Vagina (tissue), 2 donors: ENCODE data around the gene MFN2. TPM values are rescaled to one million over a fixed set of nuclear protein-coding genes. Genes with fewer than 3 reads are reported as not detected.

ENCODE experiments used
- DNase-seq, 2 donors: peaks; one replicate each; pipeline ENCODE4 v3.0.0-alpha.2; 2017; ENCODE audit errors: extremely low spot score in 2 of 2
- H3K27ac ChIP-seq: fragments of 200-600 bp; sonication (generic); one replicate; pipeline ENCODE4 v1.5.1; 2019
- H3K27me3 ChIP-seq: fragments of 200-600 bp; sonication (generic); one replicate; pipeline ENCODE4 v1.5.1; 2019
- H3K36me3 ChIP-seq, 2 donors: fragments of 200-600 bp; sonication (generic); one replicate each; pipeline ENCODE4 v1.5.1; 2017 to 2019
- H3K4me1 ChIP-seq: fragments of 200-600 bp; sonication (generic); one replicate; pipeline ENCODE4 v1.5.1; 2019
- H3K4me3 ChIP-seq, 2 donors: fragments of 200-600 bp; sonication (generic); 1 replicate in 1 of 2; 2 replicates in 1 of 2; pipeline ENCODE4 v1.5.1; 2016 to 2019
- H3K9me3 ChIP-seq: fragments of 200-600 bp; sonication (generic); one replicate; pipeline ENCODE4 v1.5.1; 2019
- POLR2A ChIP-seq, 2 donors: fragments of 450-650 bp; IDR thresholded peaks; one replicate each; pipeline ENCODE4 v1.6.1; 2017; ENCODE audit warnings: antibody characterized with exemption in 2 of 2, mild to moderate bottlenecking in 2 of 2, moderate library complexity in 2 of 2
- POLR2AphosphoS5 ChIP-seq, 2 donors: sonication (generic); formaldehyde crosslinking; IDR thresholded peaks; one replicate each; pipeline ENCODE4 v1.9.0; 2017; ENCODE audit warnings: antibody characterized with exemption in 2 of 2, mild to moderate bottlenecking in 2 of 2, low read depth in 1 of 2; ENCODE audit not compliant: insufficient read depth in 1 of 2
- intact Hi-C: fragments of 100-400 bp; cut with DNase I; formaldehyde crosslinking; loops from one replicate; pipeline ENCODE4 v1.15.1; 2023
- total RNA-seq: library from RNA; depleted of rRNA; stranded (reverse); fragments of >200 nt; gene quantifications from one replicate; pipeline ENCODE4 v1.2.3, GENCODE V29; 2016
- TF ChIP-seq, protein P1 (sequence below), 3 experiments: fragments of 450-650 bp in 2 of 3; fragments of 200-600 bp in 1 of 3; sonication (generic) in 1 of 3; IDR thresholded peaks; one replicate each; pipeline ENCODE4 v1.5.1; 2017 to 2019; ENCODE audit warnings: antibody characterized with exemption in 3 of 3, mild to moderate bottlenecking in 2 of 3, moderate library complexity in 2 of 3

Gene MFN2
- total RNA-seq, 1 donor from 2014 or later, result 61.6 TPM

DNA sequence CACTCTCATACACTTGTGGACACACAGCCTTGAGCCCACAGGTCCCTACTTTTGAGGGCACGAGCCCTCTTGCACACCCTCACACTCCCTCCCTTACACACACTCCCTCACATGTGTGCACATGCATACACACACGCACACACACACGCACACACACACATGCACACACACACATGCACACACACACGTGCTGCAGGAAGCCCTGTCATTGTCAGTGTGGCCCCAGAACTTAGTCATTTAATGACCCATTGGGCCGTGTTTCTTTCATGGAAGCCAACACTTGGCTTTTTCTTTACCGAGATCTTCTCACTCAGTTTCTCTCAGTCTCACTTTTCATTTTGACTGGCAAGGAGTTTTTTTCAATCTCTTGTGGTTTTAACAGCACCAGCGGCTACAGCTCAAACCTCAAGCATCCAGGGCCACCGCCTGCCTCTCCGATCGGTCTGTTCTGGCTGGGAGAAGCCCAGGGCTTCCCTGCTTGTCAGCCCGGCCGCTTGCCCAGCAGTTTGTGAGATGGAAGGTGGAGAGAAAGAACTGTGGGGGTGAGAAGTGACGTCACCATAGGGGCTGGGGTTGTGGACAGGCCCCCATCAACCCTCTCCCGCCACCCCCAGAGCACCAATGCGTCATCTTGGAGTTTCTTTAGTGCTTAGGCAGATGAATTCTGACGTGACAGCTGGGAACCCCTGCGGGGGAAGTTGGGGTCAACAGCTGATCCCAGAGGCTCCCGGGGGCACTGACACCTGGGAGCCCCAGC, 67.1 kb downstream of the MFN2 start:
- no peak overlapping the region for H3K27ac ChIP-seq
- intact Hi-C loops, result no loop called here
- TF ChIP-seq, protein P1, sequence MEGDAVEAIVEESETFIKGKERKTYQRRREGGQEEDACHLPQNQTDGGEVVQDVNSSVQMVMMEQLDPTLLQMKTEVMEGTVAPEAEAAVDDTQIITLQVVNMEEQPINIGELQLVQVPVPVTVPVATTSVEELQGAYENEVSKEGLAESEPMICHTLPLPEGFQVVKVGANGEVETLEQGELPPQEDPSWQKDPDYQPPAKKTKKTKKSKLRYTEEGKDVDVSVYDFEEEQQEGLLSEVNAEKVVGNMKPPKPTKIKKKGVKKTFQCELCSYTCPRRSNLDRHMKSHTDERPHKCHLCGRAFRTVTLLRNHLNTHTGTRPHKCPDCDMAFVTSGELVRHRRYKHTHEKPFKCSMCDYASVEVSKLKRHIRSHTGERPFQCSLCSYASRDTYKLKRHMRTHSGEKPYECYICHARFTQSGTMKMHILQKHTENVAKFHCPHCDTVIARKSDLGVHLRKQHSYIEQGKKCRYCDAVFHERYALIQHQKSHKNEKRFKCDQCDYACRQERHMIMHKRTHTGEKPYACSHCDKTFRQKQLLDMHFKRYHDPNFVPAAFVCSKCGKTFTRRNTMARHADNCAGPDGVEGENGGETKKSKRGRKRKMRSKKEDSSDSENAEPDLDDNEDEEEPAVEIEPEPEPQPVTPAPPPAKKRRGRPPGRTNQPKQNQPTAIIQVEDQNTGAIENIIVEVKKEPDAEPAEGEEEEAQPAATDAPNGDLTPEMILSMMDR (IDR thresholded peaks at IDR 0.05), result no peak
- TF ChIP-seq POLR2A (IDR thresholded peaks at IDR 0.05) (no peak), POLR2AphosphoS5 (IDR thresholded peaks at IDR 0.05; ENCODE audit: insufficient read depth in 1 of 2, low read depth in 1 of 2) (no peak)
- H3K4me3 ChIP-seq, result no peak overlapping the region
- no peaks in the 10 kb centered on the region for H3K36me3 ChIP-seq
- H3K27me3 ChIP-seq, result no peaks in the 10 kb centered on the region
- no peaks in the 10 kb centered on the region for H3K9me3 ChIP-seq
- no peak for DNase-seq
- peaks cover 7% of the 10 kb centered on the region for H3K4me1 ChIP-seq

DNA sequence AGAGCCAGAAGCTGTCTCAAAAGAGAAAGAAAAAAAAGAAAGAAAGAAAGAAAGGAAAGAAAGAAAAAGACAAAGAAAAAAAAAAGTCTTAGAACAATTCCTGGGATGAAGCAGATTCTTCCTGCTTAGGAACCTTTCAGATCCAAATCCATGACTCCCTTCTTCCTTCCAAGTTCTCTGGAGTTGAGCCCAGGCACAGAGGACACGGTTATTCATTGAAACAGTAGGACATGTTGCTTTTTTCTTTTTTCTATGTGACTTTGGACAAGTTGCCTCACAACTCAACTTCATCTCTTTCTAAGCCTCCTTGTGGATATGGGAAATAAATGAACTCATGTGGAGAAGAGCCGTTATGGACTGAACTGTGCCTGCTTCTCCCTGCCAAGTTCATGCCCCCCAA, 68.1 kb downstream of the MFN2 start:
- H3K27me3 ChIP-seq, result no peaks in the 10 kb centered on the region
- no peak overlapping the region for H3K27ac ChIP-seq
- peaks cover 16% of the 10 kb centered on the region for H3K4me1 ChIP-seq
- no peak for DNase-seq
- H3K9me3 ChIP-seq, result no peaks in the 10 kb centered on the region
- no peak for TF ChIP-seq POLR2AphosphoS5 (IDR thresholded peaks at IDR 0.05; ENCODE audit: insufficient read depth in 1 of 2, low read depth in 1 of 2)
- TF ChIP-seq POLR2A (IDR thresholded peaks at IDR 0.05), result no peak
- TF ChIP-seq, protein P1 (IDR thresholded peaks at IDR 0.05), result no peak
- H3K36me3 ChIP-seq, result no peaks in the 10 kb centered on the region
- intact Hi-C loops, result no loop called here
- no peak overlapping the region for H3K4me3 ChIP-seq

DNA sequence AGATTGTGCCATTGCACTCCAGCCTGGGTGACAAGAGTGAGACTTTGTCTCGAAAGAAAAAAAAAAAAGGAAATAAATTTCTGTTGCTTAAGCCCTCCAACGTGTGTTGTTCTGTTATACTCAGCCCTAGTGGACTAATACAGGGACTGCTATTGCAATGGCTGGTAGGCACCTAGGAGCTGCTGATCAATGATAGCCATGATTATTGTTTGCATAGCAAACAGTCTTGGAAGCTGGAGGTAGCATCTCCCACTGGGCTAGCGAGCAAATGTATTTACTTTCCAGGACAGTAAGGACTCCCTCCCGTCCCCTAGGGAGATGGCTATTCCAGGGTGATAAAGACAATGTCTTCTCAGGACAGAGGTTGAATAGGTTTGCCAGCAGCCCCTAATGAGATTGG, 69.4 kb downstream of the MFN2 start:
- DNase-seq, result no peak
- Histone ChIP-seq H3K27me3 (no peaks in the 10 kb centered on the region), H3K9me3 (no peaks in the 10 kb centered on the region), H3K4me3 (no peak overlapping the region), H3K36me3 (no peaks in the 10 kb centered on the region), H3K4me1 (peaks cover 16% of the 10 kb centered on the region), H3K27ac (no peak overlapping the region)
- intact Hi-C loops, result no loop called here
- TF ChIP-seq, protein P1 (IDR thresholded peaks at IDR 0.05), result no peak
- TF ChIP-seq POLR2AphosphoS5 (IDR thresholded peaks at IDR 0.05; ENCODE audit: insufficient read depth in 1 of 2, low read depth in 1 of 2), result no peak
- TF ChIP-seq POLR2A (IDR thresholded peaks at IDR 0.05), result no peak

DNA sequence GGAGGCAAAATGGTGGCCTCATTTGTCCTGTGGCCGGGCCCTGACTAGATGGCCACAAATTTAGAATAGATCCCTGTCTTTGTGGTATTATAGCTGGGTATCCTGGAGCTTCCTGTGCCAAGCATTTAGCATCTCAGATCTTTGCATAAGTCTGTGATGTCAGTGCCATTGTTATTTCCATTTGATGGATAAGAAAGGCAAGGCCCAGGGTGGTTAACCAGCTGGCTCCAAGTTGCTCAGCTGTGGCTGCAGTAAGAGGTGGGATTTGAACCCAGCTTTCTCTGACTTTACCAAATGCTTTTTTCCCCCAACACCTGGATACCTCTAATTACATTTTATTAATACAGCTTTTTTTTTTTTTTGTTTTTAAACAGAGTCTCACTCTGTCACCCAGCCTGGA, 71.1 kb downstream of the MFN2 start:
- intact Hi-C loops, result no loop called here
- no peaks in the 10 kb centered on the region for H3K9me3 ChIP-seq
- no peak for TF ChIP-seq POLR2A (IDR thresholded peaks at IDR 0.05)
- TF ChIP-seq, protein P1 (IDR thresholded peaks at IDR 0.05), result no peak
- TF ChIP-seq POLR2AphosphoS5 (IDR thresholded peaks at IDR 0.05; ENCODE audit: insufficient read depth in 1 of 2, low read depth in 1 of 2), result no peak
- no peak for DNase-seq
- H3K27ac ChIP-seq, result no peak overlapping the region
- peaks cover 16% of the 10 kb centered on the region for H3K4me1 ChIP-seq
- no peaks in the 10 kb centered on the region for H3K36me3 ChIP-seq
- no peak overlapping the region for H3K4me3 ChIP-seq
- no peaks in the 10 kb centered on the region for H3K27me3 ChIP-seq

DNA sequence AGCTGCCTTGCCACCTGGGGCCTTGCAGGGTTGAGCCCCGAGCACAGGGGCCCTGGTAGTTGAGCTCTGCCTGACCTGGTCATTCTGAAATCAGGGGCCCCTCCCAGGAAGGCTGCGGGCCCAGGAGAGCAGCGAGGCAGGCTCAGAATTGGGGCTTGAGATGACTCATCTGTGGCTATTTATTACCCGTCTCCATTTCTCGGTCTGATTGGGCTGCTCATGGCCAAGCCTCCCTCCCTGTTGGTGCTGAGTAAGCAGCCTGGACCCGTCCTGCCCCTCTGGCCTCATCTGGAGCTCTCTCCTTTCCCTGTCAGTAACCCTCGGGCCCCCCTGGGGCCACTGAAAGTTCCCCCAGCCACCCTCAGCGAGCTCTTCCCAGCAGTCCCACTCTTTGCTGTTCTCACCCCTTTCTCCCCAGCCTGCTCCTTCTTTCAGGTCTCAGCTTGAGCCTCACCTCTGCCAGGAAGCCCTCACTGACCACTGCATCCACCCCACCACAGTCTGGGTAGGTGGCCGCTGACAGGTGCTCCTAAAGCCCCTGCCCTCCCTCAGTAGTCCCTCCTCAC, 71.8 kb downstream of the MFN2 start:
- TF ChIP-seq, protein P1 (IDR thresholded peaks at IDR 0.05), result no peak
- peak in 1 of 2 donors; percentile 27 for TF ChIP-seq POLR2AphosphoS5 (IDR thresholded peaks at IDR 0.05; ENCODE audit: insufficient read depth in 1 of 2, low read depth in 1 of 2)
- Histone ChIP-seq H3K4me3 (no peak overlapping the region), H3K4me1 (peaks cover 16% of the 10 kb centered on the region), H3K27me3 (no peaks in the 10 kb centered on the region), H3K9me3 (no peaks in the 10 kb centered on the region), H3K27ac (peak overlapping the region; percentile 44), H3K36me3 (no peaks in the 10 kb centered on the region)
- no peak for DNase-seq
- intact Hi-C loops, result no loop called here
